Measurements from ENCODE around the gene ZBTB38.

DNA sequence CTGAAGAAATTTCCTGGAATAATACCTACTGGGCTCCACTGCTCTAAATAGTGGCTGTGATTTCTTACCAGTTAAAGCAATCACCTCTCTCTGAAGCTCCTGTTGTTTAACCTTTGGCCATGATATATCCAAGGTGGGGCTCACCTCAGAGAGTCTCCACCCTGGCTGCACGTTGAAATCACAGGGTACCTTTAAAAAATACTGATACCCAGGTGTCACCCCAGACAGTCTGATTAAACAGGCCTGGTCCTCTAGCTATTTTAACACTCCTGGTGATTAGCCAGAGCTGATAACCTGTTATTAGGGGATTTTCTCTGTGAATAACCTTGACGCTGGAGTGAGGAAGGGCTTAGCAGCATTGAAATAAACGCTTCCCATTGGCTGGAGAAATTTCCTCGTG, 22.3 kb upstream of the ZBTB38 start:
- TF ChIP-seq, protein P1, sequence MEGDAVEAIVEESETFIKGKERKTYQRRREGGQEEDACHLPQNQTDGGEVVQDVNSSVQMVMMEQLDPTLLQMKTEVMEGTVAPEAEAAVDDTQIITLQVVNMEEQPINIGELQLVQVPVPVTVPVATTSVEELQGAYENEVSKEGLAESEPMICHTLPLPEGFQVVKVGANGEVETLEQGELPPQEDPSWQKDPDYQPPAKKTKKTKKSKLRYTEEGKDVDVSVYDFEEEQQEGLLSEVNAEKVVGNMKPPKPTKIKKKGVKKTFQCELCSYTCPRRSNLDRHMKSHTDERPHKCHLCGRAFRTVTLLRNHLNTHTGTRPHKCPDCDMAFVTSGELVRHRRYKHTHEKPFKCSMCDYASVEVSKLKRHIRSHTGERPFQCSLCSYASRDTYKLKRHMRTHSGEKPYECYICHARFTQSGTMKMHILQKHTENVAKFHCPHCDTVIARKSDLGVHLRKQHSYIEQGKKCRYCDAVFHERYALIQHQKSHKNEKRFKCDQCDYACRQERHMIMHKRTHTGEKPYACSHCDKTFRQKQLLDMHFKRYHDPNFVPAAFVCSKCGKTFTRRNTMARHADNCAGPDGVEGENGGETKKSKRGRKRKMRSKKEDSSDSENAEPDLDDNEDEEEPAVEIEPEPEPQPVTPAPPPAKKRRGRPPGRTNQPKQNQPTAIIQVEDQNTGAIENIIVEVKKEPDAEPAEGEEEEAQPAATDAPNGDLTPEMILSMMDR (conservative IDR thresholded peaks at IDR 0.05; ENCODE audit: low read depth in 2 of 2), result no peak
- TF ChIP-seq, protein P2, sequence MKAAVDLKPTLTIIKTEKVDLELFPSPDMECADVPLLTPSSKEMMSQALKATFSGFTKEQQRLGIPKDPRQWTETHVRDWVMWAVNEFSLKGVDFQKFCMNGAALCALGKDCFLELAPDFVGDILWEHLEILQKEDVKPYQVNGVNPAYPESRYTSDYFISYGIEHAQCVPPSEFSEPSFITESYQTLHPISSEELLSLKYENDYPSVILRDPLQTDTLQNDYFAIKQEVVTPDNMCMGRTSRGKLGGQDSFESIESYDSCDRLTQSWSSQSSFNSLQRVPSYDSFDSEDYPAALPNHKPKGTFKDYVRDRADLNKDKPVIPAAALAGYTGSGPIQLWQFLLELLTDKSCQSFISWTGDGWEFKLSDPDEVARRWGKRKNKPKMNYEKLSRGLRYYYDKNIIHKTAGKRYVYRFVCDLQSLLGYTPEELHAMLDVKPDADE (IDR thresholded peaks at IDR 0.05), result no peak
- TF ChIP-seq POLR2AphosphoS5 (IDR thresholded peaks at IDR 0.05; ENCODE audit: low read depth) (no peak), JUNB (IDR thresholded peaks at IDR 0.05; ENCODE audit: unreplicated experiment) (no peak), CREB1 (CRISPR knock-in tag; IDR thresholded peaks at IDR 0.05; ENCODE audit: low read depth) (no peak), EZH2phosphoT487 (IDR thresholded peaks at IDR 0.05; ENCODE audit: unreplicated experiment) (no peak)
- TF ChIP-seq, protein P3, sequence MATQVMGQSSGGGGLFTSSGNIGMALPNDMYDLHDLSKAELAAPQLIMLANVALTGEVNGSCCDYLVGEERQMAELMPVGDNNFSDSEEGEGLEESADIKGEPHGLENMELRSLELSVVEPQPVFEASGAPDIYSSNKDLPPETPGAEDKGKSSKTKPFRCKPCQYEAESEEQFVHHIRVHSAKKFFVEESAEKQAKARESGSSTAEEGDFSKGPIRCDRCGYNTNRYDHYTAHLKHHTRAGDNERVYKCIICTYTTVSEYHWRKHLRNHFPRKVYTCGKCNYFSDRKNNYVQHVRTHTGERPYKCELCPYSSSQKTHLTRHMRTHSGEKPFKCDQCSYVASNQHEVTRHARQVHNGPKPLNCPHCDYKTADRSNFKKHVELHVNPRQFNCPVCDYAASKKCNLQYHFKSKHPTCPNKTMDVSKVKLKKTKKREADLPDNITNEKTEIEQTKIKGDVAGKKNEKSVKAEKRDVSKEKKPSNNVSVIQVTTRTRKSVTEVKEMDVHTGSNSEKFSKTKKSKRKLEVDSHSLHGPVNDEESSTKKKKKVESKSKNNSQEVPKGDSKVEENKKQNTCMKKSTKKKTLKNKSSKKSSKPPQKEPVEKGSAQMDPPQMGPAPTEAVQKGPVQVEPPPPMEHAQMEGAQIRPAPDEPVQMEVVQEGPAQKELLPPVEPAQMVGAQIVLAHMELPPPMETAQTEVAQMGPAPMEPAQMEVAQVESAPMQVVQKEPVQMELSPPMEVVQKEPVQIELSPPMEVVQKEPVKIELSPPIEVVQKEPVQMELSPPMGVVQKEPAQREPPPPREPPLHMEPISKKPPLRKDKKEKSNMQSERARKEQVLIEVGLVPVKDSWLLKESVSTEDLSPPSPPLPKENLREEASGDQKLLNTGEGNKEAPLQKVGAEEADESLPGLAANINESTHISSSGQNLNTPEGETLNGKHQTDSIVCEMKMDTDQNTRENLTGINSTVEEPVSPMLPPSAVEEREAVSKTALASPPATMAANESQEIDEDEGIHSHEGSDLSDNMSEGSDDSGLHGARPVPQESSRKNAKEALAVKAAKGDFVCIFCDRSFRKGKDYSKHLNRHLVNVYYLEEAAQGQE (IDR thresholded peaks at IDR 0.05; ENCODE audit: unreplicated experiment), result no peak

All from GM23338 (cell line).